Nephron (organoid): ENCODE measurements around the gene SOX9.

Experiments used
- H3K27ac Mint-ChIP-seq, 3 experiments: 2 replicates each; pipeline ENCODE4 v1.8.0; 2020; ENCODE audit warnings: mixed read lengths in 3 of 3, mild to moderate bottlenecking in 2 of 3, moderate library complexity in 1 of 3
- H3K27me3 Mint-ChIP-seq: 2 replicates; pipeline ENCODE4 v1.8.0; 2021; ENCODE audit warnings: low read depth, mild to moderate bottlenecking, moderate library complexity, mixed read lengths
- H3K36me3 Mint-ChIP-seq: 2 replicates; pipeline ENCODE4 v1.8.0; 2020; ENCODE audit warnings: low read depth, mixed read lengths
- H3K4me1 Mint-ChIP-seq: 2 replicates; pipeline ENCODE4 v1.8.0; 2020; ENCODE audit warnings: mixed read lengths
- H3K4me3 Mint-ChIP-seq, 3 experiments: 2 replicates each; pipeline ENCODE4 v1.8.0; 2020; ENCODE audit warnings: mild to moderate bottlenecking in 3 of 3, mixed read lengths in 3 of 3, moderate library complexity in 2 of 3
- H3K9me3 Mint-ChIP-seq: 2 replicates; pipeline ENCODE4 v1.8.0; 2020; ENCODE audit warnings: mixed read lengths
- CTCF ChIP-seq, 3 experiments: fragments of 200-600 bp; sonication (generic); IDR thresholded peaks; one replicate each; pipeline ENCODE4 v1.5.0; 2021; ENCODE audit warnings: antibody characterized with exemption in 3 of 3; ENCODE audit not compliant: unreplicated experiment in 3 of 3

Gene SOX9

GRCh38 chr17:72124438-72124775 is 3.6 kb downstream of the SOX9 start:
- TF ChIP-seq CTCF (IDR thresholded peaks at IDR 0.05; ENCODE audit: unreplicated experiment in 3 of 3), result no peak
- Mint-ChIP-seq H3K4me1 (peaks cover 48% of the 10 kb centered on the region), H3K27ac (peak overlapping the region in 1 of 3 experiments; percentile 45), H3K9me3 (no peaks in the 10 kb centered on the region), H3K27me3 (peaks cover 59% of the 10 kb centered on the region), H3K4me3 (peak overlapping the region; percentile 82 to 90 (median 84)), H3K36me3 (peaks cover 21% of the 10 kb centered on the region)

- H3K27ac Mint-ChIP-seq, result no peak overlapping the region
- H3K4me1 Mint-ChIP-seq, result peaks cover 41% of the 10 kb centered on the region
Measured at GRCh38 chr17:72125226-72125651, 4.4 kb downstream of the SOX9 start.

GRCh38 chr17:72125742-72126141 is 4.9 kb downstream of the SOX9 start:
- Mint-ChIP-seq H3K27me3 (peaks cover 46% of the 10 kb centered on the region), H3K4me3 (peak overlapping the region; percentile 57 to 67 (median 58))

More at GRCh38 chr17:72125226-72125651, 4.4 kb downstream of the SOX9 start:
- peaks cover 21% of the 10 kb centered on the region for H3K36me3 Mint-ChIP-seq
- peaks cover 51% of the 10 kb centered on the region for H3K27me3 Mint-ChIP-seq
- H3K9me3 Mint-ChIP-seq, result no peaks in the 10 kb centered on the region
- TF ChIP-seq CTCF (IDR thresholded peaks at IDR 0.05; ENCODE audit: unreplicated experiment in 3 of 3), result no peak
- peak overlapping the region in 1 of 3 experiments; percentile 26 for H3K4me3 Mint-ChIP-seq

DNA sequence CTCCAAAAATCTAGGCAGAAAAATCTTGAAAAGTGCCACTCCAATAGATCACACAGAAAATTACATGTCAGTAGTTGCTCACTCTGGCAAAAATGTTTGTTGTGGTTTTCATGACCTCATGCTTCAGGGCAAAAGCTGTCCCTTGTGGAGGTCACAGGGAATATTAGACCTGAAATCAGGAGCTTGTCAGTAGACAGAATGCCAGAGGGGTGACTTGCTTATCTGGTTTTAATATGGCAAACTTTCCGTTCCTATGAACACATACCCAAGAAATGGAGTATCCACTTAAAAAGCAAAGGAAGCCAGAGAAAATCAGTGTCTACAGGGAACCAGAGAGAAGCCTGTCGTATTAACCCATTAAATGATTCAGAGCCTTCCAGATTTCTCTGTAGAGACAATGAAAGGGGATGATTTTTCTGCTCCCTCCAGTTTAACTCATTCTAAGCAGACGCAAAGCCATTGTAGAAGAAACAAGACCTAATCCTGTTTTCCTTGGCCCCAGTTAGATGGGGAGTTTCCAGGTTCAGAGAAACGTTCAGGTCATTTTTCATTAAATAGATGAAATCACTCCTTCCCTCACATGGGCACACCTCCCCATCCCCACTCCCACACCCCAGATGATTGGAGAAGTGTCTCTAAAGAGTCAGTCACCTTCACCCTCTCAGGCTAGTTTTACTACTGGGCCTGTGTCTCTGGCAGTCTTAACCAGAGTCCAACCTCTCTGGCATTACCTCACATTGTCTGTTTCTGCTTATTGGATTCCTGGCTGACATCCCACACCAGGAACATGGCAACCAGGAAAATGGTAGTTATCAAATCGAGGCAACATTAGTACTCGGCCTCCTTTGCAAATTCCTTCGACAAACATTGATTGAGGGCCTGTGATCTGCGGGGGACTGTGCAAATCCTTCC is 6.0 kb downstream of the SOX9 start:
- H3K4me3 Mint-ChIP-seq, result no peak overlapping the region
- peaks cover 37% of the 10 kb centered on the region for H3K27me3 Mint-ChIP-seq
- peaks cover 21% of the 10 kb centered on the region for H3K36me3 Mint-ChIP-seq
- H3K4me1 Mint-ChIP-seq, result peaks cover 33% of the 10 kb centered on the region
- TF ChIP-seq CTCF (IDR thresholded peaks at IDR 0.05; ENCODE audit: unreplicated experiment in 3 of 3), result no peak
- peak overlapping the region; percentile 1 to 60 (median 25) for H3K27ac Mint-ChIP-seq
- no peaks in the 10 kb centered on the region for H3K9me3 Mint-ChIP-seq

More at GRCh38 chr17:72125742-72126141, 4.9 kb downstream of the SOX9 start:
- no peak for TF ChIP-seq CTCF (IDR thresholded peaks at IDR 0.05; ENCODE audit: unreplicated experiment in 3 of 3)
- Mint-ChIP-seq H3K36me3 (peaks cover 21% of the 10 kb centered on the region), H3K27ac (peak overlapping the region in 1 of 3 experiments; percentile 32), H3K4me1 (peaks cover 36% of the 10 kb centered on the region), H3K9me3 (no peaks in the 10 kb centered on the region)

GRCh38 chr17:72128039-72128438 is 7.2 kb downstream of the SOX9 start:
- Mint-ChIP-seq H3K4me3 (no peak overlapping the region), H3K4me1 (peaks cover 29% of the 10 kb centered on the region), H3K36me3 (peaks cover 14% of the 10 kb centered on the region), H3K27ac (peak overlapping the region in 1 of 3 experiments; percentile 60), H3K27me3 (peaks cover 29% of the 10 kb centered on the region), H3K9me3 (no peaks in the 10 kb centered on the region)
- no peak for TF ChIP-seq CTCF (IDR thresholded peaks at IDR 0.05; ENCODE audit: unreplicated experiment in 3 of 3)
